Sciatic nerve (tissue), 1 donor: ENCODE results near the gene MDFI. TPM values are rescaled to one million over a fixed set of nuclear protein-coding genes. Genes with fewer than 3 reads are reported as not detected.

Source experiments
- microRNA-seq: library from miRNA; unstranded; fragments of <30 nt; microRNA quantifications from one replicate; pipeline ENCODE4 v1.2.0, GENCODE V29; 2020
- total RNA-seq: library from RNA; stranded (reverse); fragmentation: NEBNext Ultra II Directional; extraction: Animal tissue kit (Norgen Biotek cat#: 25700); gene quantifications from one replicate; pipeline ENCODE4 v1.2.1, GENCODE V29; 2021
- donor health status: DM: no; HTN: no; CAD: no.

The MDFI gene
- total RNA-seq, 1 donor from 2014 or later: 15.2 TPM

Small RNAs within 50 kb of the gene (microRNA-seq; reads per million reads assigned to microRNA genes)
- gene MIR4641: not detected

Other genes starting within 250 kb of the MDFI start
- gene FOXP4, start 92.1 kb upstream of the MDFI start, total RNA-seq: 39.2 TPM
- 35.5 TPM for gene TFEB, start 97.1 kb downstream of the MDFI start, total RNA-seq
- 0.27 TPM for gene PGC, start 108.9 kb downstream of the MDFI start, total RNA-seq
- gene FRS3, start 141.4 kb downstream of the MDFI start, total RNA-seq: 6.5 TPM
- 9.0 TPM for gene PRICKLE4, start 142.3 kb downstream of the MDFI start, total RNA-seq
- 97.3 TPM for gene TOMM6, start 149.2 kb downstream of the MDFI start, total RNA-seq